Activated naive CD4-positive, alpha-beta T cell treated with Interleukin-2 at 50 U/mL for 16 hours (primary cell): ENCODE data around the gene KDM5C.
A peak's percentile ranks its signal among the peaks of the same experiment; 100 is the strongest.

Experiments
- DNase-seq: peaks from one replicate; pipeline ENCODE4 v3.0.0-alpha.2; 2020

KDM5C gene

DNA sequence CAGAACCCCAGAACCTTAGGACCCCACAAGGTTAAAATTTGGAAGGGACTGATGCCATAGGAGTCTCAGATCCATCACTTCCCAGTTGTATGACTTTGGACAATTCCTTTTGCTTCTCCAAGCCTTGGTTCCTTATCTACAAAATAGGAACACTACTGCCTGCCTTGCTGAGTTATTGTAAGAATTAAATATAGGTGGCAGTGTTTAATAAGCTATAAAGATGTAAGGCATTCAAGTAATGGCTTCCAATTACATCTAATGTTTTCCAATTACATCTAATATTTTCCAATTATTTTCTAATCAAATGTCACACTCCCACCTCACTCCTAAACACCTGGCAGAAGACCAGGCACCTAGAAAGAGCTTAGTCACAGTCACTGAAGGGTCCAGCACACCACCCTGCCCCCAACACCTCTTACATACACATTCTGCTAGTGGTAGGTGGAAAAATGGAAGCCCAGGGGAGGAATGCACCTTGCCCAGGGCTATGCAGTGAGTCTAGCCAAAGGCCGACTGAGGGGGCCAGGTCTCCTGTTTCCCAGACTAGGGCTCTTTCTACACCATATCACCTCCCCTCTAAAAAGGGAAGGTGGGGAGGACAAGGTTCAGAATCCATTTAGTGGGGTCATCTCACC is 24.5 kb upstream of the KDM5C start:
- DNase-seq: no peak

DNA sequence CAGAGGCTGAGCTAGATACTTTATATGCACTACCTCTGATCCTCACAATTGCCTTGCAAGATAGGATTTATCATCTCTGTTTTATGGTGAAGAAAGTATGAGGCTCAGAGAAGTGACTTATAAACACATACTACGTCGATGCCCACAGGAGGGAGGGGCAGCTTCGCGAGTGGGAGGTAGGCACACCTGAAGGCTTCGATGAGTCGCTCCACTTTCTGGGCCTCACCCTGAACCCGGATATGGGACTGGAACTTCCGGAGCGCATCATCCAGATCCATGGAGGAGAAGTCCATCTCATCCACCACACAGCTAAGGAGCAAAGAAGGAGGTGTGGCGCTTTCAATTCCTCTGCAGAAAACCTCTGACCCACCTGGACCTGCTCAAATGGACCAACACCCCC is 22.9 kb upstream of the KDM5C start:
- DNase-seq: no peak

DNA sequence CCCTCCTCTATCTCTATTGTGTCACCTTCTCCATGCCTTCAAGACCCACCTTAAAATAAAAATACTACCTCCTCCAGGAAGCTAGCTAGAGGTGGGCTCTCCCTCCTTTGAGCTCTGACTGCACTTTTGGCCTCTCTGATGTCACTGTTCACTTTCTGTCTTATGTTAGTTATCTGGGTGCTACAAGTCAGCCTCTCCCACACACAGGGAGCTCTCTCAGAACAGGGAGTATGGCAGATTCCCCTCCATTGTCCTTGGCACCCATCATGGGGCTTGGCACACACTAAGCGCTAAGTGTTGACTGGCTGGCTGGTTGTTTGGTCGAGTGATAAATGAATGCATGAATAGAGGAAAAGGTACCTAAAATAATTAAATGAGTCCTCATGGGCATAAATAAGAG is 21.2 kb upstream of the KDM5C start:
- DNase-seq: no peak

DNA sequence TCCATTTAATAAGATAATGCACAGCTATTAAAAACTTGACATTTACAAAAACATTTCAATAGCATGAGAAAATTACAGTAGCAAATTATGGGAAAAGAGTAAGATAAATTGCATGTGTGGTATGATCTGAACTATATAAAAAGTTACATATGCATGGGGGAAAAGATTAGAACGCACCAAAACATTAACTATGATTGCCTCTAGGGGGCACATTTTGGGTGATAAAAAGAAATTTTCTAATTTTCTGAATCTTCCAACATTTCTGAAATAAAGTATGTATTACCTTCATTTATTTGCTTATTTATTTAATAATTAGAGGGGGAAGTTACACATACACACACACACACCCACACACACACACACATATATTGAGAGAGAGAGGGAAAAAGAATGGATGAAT is 19.6 kb upstream of the KDM5C start:
- DNase-seq: no peak

DNA sequence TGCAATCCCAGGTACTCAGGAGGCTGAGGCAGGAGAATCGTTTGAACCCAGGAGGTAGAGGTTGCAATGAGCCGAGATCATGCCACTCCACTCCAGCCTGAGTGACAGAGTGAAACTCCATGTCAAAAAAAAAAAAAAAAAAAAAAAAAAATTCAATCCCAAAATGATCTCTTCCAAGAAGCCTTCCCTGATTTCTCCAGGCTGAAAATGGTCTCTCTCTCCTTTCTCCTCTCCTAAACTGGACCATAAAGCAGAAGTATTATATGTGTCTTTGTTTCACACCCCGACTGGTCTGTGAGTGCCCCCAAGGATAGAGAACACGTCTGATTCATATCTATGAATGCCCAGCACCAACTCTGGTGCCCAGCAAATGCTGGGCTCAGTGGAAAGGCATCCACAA is 17.3 kb upstream of the KDM5C start:
- DNase-seq: no peak

DNA sequence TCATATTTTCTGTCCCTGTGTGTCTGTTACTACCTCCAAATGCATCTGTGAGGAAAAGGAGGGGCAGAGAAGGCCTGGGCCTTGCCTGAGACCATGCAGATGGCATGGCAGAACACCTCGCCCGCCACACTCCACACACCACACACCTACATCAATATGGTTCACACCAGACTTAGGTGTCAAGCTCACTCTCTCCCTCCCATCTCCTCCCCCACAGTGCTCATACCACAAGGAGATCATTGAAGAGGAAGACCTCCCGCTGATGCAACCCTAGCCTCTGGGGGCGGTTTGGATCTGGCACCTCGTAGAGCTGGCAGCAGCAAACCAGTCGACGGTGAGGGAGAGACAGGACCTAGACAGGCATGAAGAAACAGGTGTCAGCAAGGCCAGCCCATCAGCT is 16.6 kb upstream of the KDM5C start:
- no peak for DNase-seq

DNA sequence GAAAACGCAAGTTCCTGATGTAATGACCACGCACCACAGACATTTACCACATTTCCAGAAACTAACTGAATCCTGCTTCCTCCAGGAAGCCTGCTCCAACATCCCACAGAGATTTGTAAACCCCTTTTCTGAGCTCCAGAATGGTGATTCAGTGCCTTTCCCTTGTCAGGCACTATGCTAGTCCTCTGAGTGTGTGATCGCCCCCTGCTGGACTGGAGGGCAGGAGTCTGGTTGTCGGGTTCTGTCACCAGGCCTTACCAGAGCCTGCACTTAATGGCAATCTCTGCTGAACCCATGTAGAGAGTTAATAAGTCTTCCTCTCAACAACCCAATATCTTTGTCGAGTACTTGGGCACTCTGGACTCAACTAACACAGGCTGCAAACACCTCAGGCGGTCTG is 14.5 kb upstream of the KDM5C start:
- peak; percentile 36 for DNase-seq

DNA sequence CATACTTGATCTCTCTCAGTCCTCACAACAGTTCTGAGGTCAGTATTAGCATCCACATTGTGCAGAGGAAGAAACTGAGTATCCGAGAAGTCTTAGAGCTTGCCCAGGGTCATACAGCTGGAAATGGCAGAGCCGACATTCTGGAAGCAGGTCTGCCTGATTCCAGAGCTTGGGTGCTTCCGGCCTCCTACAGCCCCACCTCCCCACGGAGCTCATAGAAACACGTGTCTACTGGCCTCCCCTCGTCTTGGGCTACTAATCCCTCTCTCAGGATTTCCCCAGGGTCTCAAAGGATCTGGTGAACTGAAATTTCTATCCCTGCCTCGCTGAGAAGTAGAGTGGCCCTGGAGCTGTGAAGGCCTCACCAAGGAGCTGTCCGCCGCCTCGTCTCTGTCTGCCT is 12.0 kb upstream of the KDM5C start:
- DNase-seq: no peak

DNA sequence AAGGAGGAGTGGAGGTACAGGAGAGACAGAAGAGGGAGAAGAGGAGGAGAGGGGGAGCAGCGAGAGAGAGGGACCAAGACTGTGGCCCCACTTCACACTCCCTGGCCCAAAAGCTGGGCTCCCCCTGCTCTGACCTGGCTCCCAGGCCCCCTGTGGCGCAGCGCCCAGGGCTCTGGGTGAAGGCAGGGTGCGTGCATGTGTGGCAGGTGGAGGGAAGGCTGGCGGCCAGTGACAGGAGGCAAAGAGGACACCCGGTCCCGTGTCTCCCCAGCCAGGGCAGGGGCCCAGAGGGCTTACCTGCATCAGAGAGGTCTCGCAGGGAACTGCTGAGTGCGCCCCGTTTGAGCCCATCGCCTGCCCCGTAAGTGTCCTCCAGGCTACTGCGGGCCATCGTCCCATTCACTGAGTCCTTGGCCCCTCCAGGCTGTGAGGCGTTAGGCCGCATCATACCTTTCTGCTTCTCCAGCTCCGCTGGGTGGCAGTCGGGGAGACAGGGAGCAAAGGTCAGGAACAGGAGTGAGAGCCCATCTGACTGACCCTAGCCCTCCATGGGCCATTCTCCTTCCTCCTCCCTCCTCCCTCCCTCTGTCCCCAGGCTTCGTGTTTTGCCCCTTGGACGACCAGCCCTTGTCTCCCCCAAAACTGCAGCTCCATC is 11.1 kb upstream of the KDM5C start:
- DNase-seq: no peak

DNA sequence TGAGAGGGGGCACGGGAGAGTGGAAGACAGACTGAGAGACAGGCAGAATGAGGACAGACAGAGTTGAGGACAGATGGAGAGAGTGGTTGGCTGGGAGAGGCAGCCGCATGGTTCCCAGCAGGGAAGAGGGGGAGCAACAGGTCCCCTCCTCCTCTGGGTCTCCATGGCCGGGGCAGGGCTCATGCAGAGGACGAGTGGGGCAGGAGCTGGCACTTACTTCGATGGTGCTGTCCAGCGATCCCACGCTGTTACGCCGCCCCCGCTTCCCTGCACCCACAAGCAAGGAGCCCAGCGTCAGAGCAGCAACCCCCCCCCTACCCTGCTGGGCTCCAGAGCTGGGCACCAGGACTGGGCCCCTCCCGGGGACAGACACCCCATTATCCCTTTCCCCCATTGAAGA is 10.6 kb upstream of the KDM5C start:
- no peak for DNase-seq

DNA sequence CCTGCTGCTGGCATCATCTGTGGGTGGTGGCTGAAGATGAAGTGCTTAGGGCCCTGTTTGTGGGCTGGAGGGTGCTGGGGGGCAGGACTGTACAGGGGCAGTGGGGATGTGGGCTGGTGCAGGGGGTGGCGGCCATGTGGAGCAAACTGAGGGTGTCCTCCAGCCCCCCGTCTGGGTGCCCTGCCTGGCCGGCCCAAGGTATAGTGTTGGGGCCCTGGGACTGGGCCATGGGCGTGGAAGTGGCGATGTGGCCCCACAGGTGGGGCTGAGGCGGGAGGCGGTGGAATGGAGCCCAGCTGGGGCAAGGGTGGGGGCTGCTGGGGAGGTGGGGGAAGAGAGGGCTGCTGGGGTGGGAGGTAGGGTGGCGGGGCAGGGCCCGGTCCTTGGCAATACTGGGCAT is 9.5 kb upstream of the KDM5C start:
- no peak for DNase-seq

DNA sequence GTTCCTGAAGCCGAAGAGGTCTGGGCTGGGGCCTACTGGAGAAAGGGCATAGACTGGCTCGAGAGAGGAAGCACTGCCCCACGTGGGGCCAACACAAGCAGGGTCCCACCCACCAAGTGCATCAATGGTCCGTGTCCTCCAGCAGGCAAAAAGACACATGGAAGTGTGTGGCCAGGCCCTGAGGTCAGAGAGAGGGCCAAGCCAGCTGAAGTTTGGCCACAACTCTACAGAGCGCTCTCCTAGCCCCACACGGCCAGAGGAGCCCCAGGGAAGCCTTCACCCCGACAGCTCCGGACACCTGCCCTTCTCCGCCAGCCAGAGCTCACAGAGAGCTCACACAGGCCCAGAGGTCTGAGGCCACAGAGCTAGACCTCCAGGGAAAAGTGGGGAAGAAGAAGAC is 8.5 kb upstream of the KDM5C start:
- DNase-seq: no peak

DNA sequence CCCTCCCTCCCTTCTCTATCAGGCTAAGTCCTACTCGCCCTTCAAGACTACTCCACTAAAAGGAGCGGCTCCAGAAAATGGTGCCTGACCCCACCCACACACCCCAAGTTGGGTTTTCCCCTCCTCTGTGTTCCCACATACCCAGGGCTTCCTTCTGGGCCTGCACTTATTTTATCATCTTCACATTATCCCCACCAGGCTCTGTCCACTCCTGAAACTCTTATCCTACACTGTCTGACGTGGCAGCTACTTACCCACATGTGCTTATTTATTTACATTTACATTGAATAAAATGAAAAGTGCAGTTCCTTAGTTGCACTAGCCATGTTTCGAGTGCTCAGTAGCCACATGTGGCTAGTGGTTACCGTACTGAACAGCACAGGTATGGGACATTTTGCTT is 5.1 kb upstream of the KDM5C start:
- DNase-seq: no peak

DNA sequence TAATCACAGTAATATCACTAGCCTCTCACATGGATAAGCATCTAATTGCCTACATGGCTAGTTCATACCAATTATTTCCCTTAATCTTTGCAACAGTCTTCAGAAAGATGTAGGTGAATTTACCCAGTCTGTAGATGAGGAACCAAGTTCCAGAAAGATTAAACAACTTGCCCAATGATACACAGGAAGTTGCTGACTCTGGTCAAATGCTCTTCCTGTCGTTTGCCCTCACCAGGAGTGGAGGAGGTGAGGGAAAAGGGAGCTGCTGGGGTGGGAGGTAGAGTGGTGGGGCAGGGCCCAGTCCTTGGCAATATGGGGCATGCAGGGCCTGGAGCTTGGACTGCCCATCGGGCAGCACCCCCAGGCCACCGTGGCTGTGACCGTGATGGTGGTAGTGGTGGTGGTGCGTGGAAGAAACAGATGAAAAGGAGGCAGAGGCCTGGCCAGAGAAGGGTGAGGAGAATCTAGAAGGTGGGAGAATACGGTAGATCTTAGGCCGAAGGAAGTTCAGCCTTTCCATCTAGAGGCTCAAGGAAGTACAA is 2.3 kb upstream of the KDM5C start:
- DNase-seq: no peak

DNA sequence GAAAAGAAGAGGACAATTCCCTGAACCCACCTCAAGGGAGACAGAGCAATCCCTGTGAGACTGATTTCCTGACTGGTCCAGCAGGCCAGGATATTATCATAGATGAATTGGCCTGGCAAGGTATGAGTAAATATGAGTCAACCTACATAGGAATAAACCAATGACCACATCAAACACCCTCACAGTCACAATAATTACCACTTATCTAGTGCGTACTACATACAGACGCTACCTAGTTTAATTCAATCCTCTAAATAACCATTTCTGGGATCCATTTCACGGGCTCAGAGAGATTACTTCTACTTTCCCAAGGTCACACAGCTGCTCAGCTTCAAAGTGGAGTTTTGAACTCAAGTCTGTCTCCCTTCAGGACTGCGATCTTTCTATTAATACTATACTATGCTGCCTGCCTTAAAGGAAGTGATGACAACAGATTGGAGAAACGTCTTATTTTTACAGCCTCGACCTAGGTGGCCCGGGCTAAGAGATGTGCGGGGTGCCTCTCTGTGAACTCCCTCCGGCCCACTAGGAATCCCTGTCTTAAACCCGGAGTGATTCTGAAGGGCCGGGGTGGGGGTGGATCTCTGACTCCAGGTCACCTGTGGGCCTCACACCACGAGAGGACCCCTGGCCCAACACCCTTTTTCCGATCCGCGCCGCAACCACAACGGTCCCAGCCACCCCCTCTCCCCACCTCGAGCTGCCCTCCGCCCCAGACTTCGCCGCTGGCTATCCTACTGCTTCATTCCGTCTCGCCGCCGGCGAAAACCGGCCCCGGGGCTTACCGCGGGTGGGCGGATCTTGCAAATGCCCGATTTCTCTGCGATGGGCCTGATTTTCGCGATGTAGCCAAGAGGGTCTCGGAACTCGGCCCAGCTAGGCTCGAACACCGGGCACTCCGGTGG is 800 bp downstream of the KDM5C start:
- peak; percentile 2 for DNase-seq

DNA sequence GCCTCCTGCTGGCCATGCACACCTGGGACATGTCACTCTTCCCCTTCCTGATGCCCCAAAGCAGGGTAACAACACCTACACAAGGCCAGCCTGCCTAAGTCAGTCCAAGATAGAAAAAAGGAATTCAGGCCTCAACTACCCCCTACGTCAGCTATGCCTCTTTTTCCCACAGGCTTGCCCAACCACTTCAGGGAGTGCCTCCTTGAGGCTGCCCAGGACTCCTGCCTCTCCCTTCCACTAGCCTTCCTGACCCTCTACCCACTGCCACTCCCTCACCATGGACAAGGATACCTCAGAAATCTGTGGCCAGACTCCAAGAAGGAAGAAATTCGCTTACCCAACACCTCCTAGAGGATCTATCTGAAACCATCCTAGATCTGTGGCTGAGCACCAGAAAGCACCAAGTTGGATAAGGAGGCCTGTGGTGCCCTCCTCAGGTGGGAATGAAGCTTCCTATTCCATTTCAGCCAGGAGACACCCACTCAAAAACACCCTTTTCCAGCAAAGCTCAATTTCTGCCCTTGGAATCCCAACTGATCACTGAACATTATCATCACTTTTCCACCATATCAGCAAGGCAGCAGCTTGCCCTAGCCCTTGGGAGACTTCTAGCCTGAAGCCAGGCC is 1.8 kb downstream of the KDM5C start:
- no peak for DNase-seq

DNA sequence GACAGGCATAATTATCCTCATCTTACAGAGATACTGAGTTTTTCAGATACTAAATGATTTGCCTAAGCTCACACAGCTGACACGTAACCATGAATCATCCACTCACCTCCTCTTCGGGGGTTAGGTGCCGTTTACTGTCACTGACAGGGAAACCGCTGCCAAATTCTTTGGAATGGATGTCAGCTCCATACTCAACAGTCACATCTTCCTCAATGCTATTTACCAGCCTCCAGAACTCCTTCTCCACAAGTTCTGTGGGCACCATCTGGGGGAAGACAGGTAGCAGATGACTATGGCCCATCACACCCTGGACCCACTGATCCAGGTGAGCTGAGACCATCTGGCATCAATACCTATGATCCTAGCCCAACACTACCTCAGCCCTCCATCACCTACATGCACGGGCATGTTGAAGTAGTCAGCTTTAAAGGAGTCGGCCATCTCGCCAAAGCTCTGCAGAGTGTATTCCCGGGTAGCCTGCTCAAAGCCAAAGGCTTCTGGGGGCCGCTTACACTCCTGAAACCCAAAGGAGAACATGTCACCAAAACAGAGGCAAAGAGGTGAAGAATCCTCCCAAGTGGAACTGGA is 13.5 kb downstream of the KDM5C start:
- DNase-seq: no peak

DNA sequence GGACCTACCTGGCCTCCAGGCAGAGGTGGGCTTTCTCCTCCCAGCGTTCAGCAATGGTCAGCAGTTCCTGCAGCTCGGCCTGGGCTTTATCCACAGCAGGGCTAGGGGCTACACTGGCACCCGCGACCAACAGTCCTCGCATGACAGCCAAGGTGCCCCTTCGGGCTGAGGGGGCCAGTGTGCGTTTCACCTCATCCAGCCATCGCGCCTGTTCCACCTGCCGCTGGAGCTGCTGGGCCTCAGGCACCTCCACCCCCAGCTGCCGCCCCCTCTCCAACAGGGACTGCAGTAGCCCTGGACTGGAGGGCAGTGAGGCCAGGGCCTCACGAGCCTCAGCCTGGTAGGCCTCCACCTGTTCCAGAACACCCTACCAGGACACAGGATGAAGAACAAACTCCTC is 28.3 kb downstream of the KDM5C start:
- DNase-seq: no peak

DNA sequence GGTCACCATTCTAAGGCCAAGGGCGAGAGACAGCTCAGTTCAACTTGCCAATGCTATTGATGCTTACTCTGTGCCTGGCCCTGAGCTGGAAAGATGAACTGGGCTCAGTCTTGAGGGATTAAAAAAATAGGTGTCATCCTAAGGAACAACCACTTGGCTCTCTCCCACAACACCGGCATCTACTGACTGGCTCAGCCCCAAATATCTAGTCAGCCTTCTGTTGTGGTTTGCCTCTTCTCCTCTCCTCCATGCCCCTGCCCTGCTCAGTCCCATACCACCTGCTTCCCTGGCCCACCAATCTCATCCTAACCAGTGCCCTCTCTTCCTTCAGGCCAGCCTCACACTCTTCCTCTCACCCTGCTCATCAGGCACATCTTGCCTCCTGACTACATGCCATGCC is 29.6 kb downstream of the KDM5C start:
- no peak for DNase-seq

DNA sequence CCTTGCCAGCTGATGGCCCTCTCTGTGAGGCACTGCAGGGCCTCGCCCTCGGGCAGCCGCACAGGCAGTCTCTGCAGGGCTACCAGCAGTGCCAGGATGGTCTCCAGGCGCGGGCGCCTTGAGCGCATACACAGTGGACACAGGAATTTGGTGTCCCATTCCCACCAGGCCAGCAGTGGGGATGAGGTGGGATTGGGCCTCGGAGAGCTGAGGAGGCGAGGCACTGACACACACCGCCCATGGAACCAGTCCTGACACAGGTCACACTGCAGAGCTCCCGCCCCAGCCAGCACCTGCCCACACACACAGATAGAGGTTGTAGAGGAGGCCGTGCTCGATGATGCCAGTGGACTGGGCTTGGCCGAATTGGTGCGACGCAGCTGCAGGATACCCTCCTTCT is 30.7 kb downstream of the KDM5C start:
- no peak for DNase-seq

DNA sequence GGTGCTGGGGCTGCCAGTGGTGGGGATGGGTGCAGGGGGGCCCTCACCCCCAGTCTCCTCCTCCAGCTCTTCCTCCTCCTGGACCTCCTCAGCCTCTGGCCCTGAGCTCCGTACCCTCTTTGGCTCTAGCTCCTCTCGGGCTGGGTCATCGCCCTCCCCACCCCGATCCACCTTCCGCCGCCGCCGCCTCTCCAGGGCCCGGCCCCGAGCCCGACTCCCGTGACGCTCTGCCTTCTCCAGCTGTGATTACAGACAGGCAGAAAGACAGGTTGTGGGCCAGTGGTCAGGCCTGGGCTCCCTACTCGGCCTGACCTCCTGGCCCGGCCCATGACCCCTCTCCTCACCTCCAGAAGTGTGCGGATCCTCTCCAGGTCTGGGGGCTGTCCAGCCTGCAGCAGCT is 31.9 kb downstream of the KDM5C start:
- DNase-seq: no peak

DNA sequence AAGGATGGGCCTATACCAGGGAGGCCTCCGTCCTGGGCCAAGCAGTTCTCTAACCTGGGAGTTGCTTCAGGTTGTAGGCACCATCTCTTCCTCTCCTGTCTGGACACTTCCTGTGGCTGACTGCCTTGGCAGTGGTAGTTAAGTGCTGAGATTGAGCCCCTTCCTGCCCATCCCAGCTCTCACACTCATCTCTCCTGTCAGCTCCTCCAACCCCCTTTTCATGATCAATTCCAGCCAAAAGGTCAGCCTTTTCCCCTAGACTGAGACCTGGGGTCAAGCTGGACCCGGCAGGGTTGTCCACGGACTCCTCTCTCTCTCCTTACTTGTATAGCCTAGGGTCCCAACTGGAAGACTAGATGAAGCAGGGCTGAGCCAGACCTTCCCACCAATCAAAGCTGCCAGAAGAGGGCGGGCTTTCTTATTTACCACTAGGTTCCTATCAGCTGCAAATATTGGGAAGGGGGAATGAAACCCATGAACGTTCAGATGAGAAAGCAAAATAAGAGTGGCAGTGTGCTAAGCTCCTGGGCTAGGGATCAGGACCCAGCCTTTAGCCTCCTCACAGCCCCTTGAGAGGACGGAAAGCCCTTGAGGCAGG is 34.5 kb downstream of the KDM5C start:
- DNase-seq: no peak

DNA sequence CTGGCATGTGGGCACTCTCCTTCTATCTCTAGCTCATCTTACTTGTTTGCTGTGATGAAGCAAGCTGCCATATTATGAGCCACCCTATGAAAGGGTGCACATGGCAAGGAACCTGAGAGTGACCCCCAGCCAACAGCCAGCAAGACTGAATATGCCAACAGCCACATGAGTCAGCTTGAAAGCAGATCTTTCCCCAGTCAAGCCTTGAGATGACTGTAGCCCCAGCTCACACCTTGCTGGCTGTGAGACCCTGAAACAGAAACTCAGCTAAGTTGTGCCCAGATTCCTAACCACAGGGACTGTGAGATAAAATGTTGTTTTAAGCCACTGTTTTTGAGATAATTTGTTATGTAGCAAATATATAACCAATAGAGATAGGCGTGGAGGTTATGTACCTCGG is 36.2 kb downstream of the KDM5C start:
- peak; percentile 39 for DNase-seq
